Stimulated activated CD4-positive, alpha-beta T cell treated with anti-CD3 and anti-CD28 coated beads, Interleukin-12 subunit alpha, Interleukin-12 subunit beta, amount 100 ng/mL, for 4 hours (primary cell): ENCODE measurements around the gene PLCB1.

Source experiments
- DNase-seq: peaks from one replicate; pipeline ENCODE4 v3.0.0-alpha.2; 2020

The PLCB1 gene

DNA sequence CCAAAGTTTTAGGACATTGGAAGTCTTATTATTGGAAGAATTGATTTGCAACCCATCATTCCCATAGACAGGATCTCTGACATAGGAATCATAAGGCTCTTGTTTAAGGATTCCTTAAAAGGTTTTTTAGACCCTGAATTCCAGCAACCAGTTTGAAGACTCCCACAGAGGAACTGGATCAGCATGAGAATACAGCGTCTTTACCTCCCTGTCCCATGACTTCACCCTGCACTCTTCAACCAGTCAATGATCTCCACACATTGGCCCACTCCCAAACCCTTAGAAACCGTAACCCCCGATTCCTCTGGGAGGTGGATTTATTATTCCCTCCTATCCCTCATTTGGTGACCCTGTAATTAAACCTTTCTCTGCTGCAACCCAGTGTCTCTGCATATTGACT is 786.1 kb downstream of the PLCB1 start:
- no peak for DNase-seq

DNA sequence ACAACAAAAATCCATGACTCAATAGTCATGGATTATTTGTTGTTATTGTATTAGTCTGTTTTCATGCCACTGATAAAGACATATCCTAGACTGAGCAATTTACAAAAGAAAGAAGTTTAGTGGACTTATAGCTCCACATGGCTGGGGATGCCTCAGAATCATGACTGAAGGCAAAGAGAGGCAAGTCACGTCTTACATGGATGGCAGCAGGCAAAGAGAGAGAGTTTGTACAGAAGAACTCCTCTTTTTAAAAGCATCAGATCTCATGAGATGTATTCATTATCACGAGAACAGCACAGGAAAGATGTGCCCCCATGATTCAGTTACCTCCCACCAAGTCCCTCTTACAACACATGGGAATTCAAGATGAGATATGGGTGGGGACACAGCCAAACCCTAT is 792.5 kb downstream of the PLCB1 start:
- no peak for DNase-seq

DNA sequence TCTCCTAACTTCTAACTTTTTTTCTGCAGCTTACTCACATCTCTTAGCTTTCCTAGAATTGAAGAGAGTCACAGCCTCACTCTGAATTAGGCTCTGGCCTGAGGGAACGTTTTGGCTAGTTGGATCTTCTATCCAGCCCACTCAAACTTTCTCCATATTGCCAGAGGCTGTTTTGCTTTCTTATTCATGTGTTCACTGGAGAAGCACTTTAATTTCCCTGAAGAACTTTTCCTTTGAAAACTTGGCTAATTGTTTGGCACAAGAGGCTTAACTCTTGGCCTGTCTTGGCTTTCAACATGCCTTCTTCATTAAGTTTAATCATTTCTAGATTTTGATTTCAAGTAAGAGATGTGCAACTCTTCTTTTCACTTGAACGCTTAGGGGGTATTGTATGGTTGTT is 798.7 kb downstream of the PLCB1 start:
- DNase-seq: no peak

DNA sequence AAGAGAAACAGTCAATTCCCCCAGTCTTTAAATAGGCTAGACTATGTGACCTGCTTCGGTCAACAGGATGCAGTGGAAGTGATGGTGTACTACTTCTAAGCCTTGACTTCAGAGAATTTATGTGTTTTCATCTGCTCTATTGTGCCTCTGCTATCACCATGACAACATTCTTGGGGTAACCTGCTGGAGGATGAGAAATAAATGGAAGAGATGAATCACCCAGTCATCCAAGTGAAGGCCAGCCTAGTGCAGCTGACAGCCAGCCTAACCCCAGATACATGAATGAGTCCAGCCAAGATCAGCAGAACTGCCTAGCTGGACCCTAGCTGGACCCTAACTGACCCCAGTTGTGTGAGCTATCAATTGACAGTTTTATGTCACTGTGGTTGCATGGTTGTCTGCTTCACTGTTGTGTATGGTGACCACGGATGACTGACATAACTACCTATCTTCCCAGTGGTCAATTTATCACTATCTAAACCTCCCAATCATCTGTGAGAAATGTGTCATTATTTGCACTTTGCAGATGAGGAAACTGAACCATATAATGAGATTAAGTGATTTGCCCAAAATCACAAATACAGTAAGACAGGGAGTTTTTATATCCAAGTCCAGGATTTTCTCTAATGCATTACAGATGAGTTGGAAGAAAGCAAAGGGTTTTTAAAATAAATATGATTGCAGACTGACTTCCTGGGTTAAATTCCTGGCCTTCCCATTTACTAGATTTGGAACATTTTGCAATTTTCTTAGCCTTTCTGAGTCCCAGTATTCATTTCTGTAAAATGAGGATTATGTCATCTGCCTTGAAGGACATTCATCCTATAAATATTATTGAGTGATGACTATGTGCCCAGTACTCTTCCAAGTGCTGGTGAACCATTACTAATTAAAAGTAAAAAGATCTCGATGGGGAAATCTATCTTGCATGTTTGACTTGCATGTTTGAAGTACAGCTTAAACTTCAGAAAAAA is 800.4 kb downstream of the PLCB1 start:
- no peak for DNase-seq

DNA sequence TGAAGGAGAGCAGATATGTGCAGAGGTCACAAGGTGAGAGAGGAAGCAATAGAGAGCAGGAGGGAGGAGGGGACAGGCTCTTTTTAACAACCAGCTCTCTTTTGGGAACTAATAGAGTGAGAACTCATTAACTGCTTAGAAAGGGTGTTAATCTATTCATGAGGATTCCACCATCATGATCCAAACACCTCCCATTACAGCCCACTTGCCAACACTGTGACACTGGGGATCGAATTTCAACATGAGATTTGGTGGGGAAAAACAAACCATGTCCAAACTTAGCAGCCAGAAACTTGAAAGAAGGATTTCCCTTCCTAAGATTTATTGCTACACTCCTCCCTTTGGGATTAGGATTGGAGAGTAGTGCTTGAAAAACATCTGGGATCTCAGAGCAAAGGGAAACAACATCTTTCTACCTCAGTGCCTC is 801.3 kb downstream of the PLCB1 start:
- DNase-seq: no peak

DNA sequence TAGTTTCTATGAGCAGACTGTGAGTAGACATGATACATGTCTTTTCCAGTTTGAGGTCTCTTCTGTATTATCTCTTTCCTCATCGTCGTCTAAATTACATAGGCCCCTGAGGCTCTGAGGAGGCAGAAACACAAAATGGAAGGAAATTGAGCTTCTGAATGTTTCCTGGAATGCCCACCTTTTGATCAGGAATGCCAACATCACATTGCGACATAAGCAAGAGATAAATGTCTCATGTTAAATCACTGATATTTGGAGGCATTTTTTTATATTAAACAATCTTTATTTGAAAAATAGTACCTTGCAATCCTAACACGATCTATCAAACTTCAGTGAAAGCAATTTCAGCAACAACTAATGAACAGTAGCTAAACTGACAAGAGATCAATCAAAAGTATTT is 802.3 kb downstream of the PLCB1 start:
- DNase-seq: no peak
